Esophagus (tissue), 2 donors: ENCODE data around the gene COP1. TPM values are rescaled to one million over a fixed set of nuclear protein-coding genes. Genes with fewer than 3 reads are reported as not detected.

Experiments
- H3K27ac ChIP-seq, 2 donors: one replicate each; pipeline ENCODE4 v1.5.1; 2013; ENCODE audit warnings: low read depth in 2 of 2, mild to moderate bottlenecking in 2 of 2, inconsistent platforms in 1 of 2, low read length in 1 of 2, moderate library complexity in 1 of 2
- H3K27me3 ChIP-seq, 2 donors: one replicate each; pipeline ENCODE4 v1.6.1; 2013; ENCODE audit warnings: low read length in 2 of 2, control low read depth in 1 of 2, mild to moderate bottlenecking in 1 of 2; ENCODE audit not compliant: insufficient read depth in 2 of 2, control insufficient read depth in 1 of 2
- H3K36me3 ChIP-seq, 2 donors: one replicate each; pipeline ENCODE4 v1.6.1; 2013; ENCODE audit warnings: low read length in 1 of 2; ENCODE audit not compliant: control insufficient read depth in 2 of 2, insufficient read depth in 2 of 2
- H3K4me1 ChIP-seq, 2 donors: one replicate each; pipeline ENCODE4 v1.6.1; 2013; ENCODE audit warnings: low read length in 1 of 2; ENCODE audit not compliant: control insufficient read depth in 2 of 2, insufficient read depth in 2 of 2
- H3K4me3 ChIP-seq, 2 donors: one replicate each; pipeline ENCODE4 v1.5.1; 2013; ENCODE audit warnings: low read length in 2 of 2, mild to moderate bottlenecking in 2 of 2, low read depth in 1 of 2, moderate library complexity in 1 of 2
- H3K9me3 ChIP-seq, 2 donors: one replicate each; pipeline ENCODE4 v1.6.1; 2013; ENCODE audit warnings: mild to moderate bottlenecking in 2 of 2, low read depth in 1 of 2, low read length in 1 of 2, moderate library complexity in 1 of 2; ENCODE audit not compliant: control insufficient read depth in 2 of 2, insufficient read depth in 1 of 2
- WGBS, 2 donors: extraction: QIAGEN DNeasy Blood & Tissue Kit; methylation state at CpG; one replicate each; pipeline ENCODE4 v1.1.7; 2013; 5-methylcytosine and 5-hydroxymethylcytosine counted together
- polyA plus RNA-seq, 2 donors: library from polyadenylated mRNA; stranded (reverse); fragments of 200-250 nt; gene quantifications; one replicate each; pipeline ENCODE4 v1.2.3, GENCODE V29; 2013
- donor health status: healthy with polysubstance abuse.
- donor health status: Bipolar disorder and iron deficiency.

Gene COP1
- polyA plus RNA-seq, 2 donors, result 23.0 to 41.6 TPM

DNA sequence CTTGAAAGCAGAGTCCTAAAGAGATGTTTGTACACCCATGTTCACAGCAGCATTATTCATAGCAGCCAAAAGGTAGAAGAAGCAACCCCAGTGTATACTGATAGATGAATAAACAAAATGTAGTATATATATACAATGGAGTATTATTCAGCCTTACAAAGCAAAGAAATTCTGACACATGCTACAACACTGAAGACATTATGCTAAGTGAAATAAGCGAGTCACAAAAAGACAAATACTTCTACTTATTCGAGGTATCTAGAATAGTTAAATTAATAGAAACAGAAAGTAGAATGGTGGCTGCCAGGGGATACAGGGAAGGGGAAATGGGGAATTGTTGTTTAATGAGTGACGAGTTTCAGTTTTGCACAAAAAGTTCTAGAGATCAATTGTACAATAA lies 23.5 kb downstream of the COP1 start:
- Histone ChIP-seq H3K27ac (no peak overlapping the region), H3K4me3 (no peak overlapping the region), H3K36me3 (no peaks in the 10 kb centered on the region), H3K9me3 (no peaks in the 10 kb centered on the region), H3K4me1 (no peaks in the 10 kb centered on the region), H3K27me3 (no peaks in the 10 kb centered on the region)
- WGBS, 2 donors, result 77 to 80% methylated on average over 3 of the region's 3 CpGs

DNA sequence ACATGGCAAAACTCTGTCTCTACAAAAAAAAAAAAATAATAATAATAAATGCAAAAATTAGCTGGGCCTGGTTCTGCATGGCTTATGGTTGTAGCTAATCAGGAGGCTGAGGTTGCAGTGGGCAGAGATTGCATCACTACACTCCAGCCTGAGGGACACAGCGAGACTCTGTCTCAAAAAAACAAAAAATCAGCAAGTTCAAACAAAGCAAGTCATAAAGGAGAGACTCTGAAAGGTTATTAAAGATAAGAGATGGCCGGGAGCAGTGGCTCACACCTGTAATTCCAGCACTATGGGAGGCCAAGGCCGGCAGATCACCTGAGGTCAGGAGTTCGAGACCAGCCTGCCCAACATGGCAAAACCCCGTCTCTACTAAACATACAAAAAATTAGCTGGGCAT lies 28.8 kb downstream of the COP1 start:
- Histone ChIP-seq H3K4me1 (no peaks in the 10 kb centered on the region), H3K27ac (no peak overlapping the region), H3K36me3 (peaks cover 4% of the 10 kb centered on the region in 2 donors), H3K27me3 (no peaks in the 10 kb centered on the region), H3K4me3 (no peak overlapping the region), H3K9me3 (no peaks in the 10 kb centered on the region)
- WGBS, 2 donors, result 75 to 81% methylated on average over 5 of the region's 5 CpGs

DNA sequence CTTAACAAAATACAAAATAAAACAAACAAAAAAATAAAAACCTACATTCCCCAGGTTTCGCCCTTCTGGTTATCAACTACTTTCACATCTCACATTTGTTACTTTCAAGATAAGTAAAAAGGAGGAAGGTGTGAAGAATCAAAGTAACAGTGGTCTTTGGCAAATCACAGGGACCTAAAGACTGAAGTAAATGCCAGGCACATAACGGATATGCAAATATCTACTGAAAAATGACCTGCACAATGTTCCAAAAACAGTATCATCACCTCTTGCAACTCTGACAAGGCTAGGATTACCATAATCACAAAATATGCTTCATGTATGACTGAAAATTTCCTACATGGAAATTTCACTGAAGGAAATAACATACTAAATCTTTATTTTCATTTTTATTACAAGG lies 29.3 kb downstream of the COP1 start:
- 68 to 83% methylated on average over 2 of the region's 2 CpGs for WGBS, 2 donors
- Histone ChIP-seq H3K9me3 (no peaks in the 10 kb centered on the region), H3K4me1 (no peaks in the 10 kb centered on the region), H3K4me3 (no peak overlapping the region), H3K36me3 (peaks cover 4% of the 10 kb centered on the region in 2 donors), H3K27me3 (no peaks in the 10 kb centered on the region), H3K27ac (no peak overlapping the region)

DNA sequence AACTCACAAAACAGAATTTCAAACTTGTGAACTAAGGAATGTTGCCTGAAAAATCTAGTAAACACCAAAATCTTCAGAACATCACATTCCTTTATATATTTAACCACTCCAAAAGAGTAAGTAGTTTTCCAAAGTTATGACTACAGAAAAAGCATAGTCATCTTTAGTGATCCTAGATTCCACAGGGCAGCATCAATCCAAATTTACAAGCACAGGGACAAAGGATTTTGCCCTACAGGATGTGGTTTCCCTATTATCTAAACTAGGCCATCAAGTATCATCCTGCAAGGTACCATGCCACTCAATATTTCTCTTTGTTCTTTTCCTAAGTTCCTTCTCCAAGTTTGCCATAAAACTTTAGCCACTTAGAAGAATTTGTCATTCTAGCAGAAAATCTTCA lies 33.0 kb downstream of the COP1 start:
- no peaks in the 10 kb centered on the region for H3K27me3 ChIP-seq
- H3K9me3 ChIP-seq, result no peaks in the 10 kb centered on the region
- no peak overlapping the region for H3K4me3 ChIP-seq
- peaks cover 4 to 5% of the 10 kb centered on the region in 2 donors for H3K36me3 ChIP-seq
- H3K4me1 ChIP-seq, result no peaks in the 10 kb centered on the region
- no peak overlapping the region for H3K27ac ChIP-seq

DNA sequence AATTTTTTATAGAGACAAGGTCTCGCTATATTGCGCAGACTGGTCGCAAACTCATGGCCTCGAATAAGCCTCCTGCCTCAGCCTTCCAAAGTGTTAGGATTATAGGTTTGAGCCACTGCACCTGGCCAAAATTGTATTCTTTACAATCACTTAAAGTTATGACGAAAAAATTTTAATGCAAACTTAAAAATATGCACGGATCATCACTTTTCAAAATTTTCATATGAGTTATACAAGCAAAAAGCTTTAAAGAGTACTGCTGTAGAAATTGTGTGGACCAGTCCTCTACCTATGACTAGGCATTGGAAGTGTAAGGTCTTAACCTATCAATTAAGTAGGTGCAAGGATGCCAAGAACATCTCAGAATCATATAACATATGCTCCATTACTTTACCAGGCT lies 34.9 kb downstream of the COP1 start:
- 96 to 98% methylated on average over 6 of the region's 6 CpGs for WGBS, 2 donors
- Histone ChIP-seq H3K4me3 (no peak overlapping the region), H3K27me3 (no peaks in the 10 kb centered on the region), H3K36me3 (peaks cover 4 to 5% of the 10 kb centered on the region in 2 donors), H3K4me1 (no peaks in the 10 kb centered on the region), H3K27ac (no peak overlapping the region), H3K9me3 (no peaks in the 10 kb centered on the region)

DNA sequence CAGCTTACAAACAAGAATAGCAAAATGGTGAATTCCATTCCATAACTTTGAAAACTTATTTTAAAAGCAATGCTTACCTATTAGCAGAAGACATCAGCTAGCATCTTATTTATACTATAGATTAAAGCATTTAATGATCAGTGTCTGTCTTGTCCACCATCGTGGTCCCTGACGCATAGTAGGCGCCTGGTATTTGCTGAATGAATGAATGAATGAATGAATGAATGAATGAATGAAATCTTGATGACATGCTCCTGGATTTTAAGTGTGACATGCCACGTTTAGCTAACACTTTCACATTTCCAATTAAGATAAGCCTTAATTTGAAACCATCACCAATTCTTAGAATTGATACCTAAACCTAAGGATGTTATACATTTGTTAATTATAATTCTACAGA lies 39.9 kb downstream of the COP1 start:
- Histone ChIP-seq H3K36me3 (peaks cover 0 to 3% of the 10 kb centered on the region in 2 donors), H3K4me3 (no peak overlapping the region), H3K27me3 (no peaks in the 10 kb centered on the region), H3K27ac (no peak overlapping the region), H3K4me1 (no peaks in the 10 kb centered on the region), H3K9me3 (no peaks in the 10 kb centered on the region)
- 92 to 94% methylated on average over 4 of the region's 4 CpGs for WGBS, 2 donors

DNA sequence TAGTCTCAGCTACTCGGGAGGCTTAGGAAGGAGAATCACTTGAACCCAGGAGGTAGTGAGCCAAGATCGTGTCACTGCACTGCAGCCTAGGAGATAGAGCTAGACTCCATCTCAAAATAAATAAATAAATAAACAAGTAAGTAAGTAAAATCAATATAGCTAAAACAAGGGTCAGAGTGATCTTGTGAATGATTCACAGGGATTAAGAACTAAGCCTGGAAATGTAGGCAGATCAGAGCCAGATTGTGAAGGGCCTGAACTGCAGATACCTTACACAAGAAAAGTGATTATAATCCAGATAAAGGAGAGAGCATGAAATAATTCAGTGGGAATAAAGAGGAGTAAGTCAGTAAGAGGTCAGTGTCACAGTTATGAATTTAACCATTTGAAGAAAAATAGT lies 41.5 kb downstream of the COP1 start:
- WGBS, 2 donors, result 95 to 97% methylated on average over 2 of the region's 2 CpGs
- no peaks in the 10 kb centered on the region for H3K27me3 ChIP-seq
- no peak overlapping the region for H3K27ac ChIP-seq
- no peak overlapping the region for H3K4me3 ChIP-seq
- H3K9me3 ChIP-seq, result no peaks in the 10 kb centered on the region
- H3K36me3 ChIP-seq, result peaks cover 0 to 2% of the 10 kb centered on the region in 2 donors
- H3K4me1 ChIP-seq, result no peaks in the 10 kb centered on the region

DNA sequence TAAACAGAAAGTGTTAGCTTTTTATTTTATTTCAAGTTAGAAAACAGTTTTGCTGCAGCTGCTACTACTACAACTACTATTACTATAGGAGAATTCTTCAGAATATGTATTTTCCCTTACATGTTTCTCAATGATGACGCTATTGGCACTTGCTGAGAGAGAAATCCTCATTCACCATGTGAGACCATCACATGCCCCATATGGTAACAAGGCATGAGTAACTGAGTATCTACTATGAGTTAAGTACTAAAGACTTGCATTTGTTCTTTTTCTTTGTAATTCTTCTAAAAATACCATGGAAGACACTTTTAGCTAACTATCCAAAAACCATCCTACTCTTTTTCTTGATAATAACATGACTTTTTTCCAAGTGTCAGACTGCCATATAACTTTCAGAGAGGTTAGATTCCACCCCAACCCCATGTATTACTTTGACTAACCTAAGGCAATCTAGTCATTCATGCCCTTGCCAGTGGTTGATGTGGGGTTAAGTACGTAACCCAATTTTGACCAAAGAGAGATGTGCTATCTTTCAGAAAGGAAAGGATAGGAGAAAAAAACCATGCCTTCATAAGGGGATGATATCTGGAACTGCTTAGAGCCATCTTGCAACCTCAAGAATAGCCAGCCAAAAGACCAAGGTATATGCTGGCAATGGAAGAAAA lies 42.9 kb downstream of the COP1 start:
- H3K9me3 ChIP-seq, result no peaks in the 10 kb centered on the region
- H3K36me3 ChIP-seq, result peaks cover 0 to 2% of the 10 kb centered on the region in 2 donors
- H3K4me3 ChIP-seq, result no peak overlapping the region
- WGBS, 2 donors, result 94 to 97% methylated on average over 2 of the region's 2 CpGs
- H3K4me1 ChIP-seq, result no peaks in the 10 kb centered on the region
- H3K27ac ChIP-seq, result no peak overlapping the region
- H3K27me3 ChIP-seq, result no peaks in the 10 kb centered on the region

DNA sequence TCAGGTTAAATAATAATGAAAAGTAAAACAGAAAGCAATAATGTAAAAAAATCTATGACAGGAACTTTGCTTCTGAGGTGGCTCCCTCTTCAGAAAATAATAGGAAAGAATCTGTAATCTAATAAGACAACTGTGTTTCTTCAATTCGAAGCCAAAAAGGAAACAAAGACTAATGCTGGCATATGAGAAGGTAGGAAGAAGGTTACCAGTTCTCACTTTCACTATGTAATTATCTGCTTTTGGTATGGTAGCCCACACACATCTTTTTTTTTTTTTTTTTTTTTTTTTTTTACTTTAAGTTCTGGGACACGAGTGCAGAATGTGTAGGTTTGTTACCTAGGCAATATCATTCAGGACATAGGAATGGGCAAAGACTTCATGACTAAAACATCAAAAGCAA lies 47.1 kb downstream of the COP1 start:
- H3K36me3 ChIP-seq, result no peaks in the 10 kb centered on the region
- 39 to 83% methylated on average over 2 of the region's 2 CpGs for WGBS, 2 donors
- no peaks in the 10 kb centered on the region for H3K4me1 ChIP-seq
- no peaks in the 10 kb centered on the region for H3K9me3 ChIP-seq
- H3K27ac ChIP-seq, result no peak overlapping the region
- H3K4me3 ChIP-seq, result no peak overlapping the region
- H3K27me3 ChIP-seq, result no peaks in the 10 kb centered on the region

DNA sequence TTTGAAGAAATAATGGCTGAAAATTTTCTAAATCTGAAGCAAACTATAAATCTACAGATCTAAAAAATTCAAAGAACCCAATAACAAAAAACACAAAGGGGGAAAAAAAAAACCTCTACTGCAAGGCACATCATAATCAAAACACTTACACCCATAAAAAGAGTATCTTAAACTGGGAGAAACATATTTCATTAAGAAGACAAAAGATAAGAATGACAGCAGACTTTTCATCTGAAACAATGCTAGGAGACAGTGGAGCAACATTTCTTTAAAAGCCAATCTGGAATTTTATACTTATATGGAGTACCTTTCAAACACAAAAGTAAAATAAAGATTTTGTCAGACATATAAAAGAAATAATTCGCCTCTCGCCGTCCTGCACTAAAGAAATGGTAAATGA lies 49.1 kb downstream of the COP1 start:
- Histone ChIP-seq H3K36me3 (no peaks in the 10 kb centered on the region), H3K27me3 (no peaks in the 10 kb centered on the region), H3K9me3 (no peaks in the 10 kb centered on the region), H3K4me1 (no peaks in the 10 kb centered on the region), H3K4me3 (no peak overlapping the region), H3K27ac (no peak overlapping the region)
- WGBS, 2 donors, result 96 to 98% methylated on average over 3 of the region's 3 CpGs
